ENCODE measurements around the gene DAPK1.

DAPK1 gene

DNA sequence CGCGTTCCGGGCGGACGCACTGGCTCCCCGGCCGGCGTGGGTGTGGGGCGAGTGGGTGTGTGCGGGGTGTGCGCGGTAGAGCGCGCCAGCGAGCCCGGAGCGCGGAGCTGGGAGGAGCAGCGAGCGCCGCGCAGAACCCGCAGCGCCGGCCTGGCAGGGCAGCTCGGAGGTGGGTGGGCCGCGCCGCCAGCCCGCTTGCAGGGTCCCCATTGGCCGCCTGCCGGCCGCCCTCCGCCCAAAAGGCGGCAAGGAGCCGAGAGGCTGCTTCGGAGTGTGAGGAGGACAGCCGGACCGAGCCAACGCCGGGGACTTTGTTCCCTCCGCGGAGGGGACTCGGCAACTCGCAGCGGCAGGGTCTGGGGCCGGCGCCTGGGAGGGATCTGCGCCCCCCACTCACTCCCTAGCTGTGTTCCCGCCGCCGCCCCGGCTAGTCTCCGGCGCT is at the start of gene DAPK1:
Gene DAPK1 (plus strand): TSS at position 264 of the 442 bp plus-strand sequence. CDS start 1,211 bp downstream, outside the sequence.
- Histone ChIP-seq H4K20me1 (ENCODE audit: insufficient read depth, low read length) (no peaks in the 10 kb centered on the region), H3K9me3 (ENCODE audit: insufficient read depth, low read length) (no peaks in the 10 kb centered on the region), H3K36me3 (replicated peaks; ENCODE audit: low read depth, low read length) (no peaks in the 10 kb centered on the region), H3K27ac (ENCODE audit: low read length) (no peak within 1 kb of the TSS), H3K4me3 (ENCODE audit: low read length) (no peak within 1 kb of the TSS), H3K9ac (ENCODE audit: low read length) (no peak within 1 kb of the TSS), H2AFZ (ENCODE audit: low read depth, low read length) (no peak within 1 kb of the TSS), H3K4me1 (ENCODE audit: low read length) (no peaks in the 10 kb centered on the region), H3K4me2 (ENCODE audit: low read length) (no peak within 1 kb of the TSS), H3K27me3 (ENCODE audit: low read depth, low read length) (no peaks in the 10 kb centered on the region), H3K79me2 (ENCODE audit: low read length) (no peaks in the 10 kb centered on the region)
- TF ChIP-seq, protein P1, sequence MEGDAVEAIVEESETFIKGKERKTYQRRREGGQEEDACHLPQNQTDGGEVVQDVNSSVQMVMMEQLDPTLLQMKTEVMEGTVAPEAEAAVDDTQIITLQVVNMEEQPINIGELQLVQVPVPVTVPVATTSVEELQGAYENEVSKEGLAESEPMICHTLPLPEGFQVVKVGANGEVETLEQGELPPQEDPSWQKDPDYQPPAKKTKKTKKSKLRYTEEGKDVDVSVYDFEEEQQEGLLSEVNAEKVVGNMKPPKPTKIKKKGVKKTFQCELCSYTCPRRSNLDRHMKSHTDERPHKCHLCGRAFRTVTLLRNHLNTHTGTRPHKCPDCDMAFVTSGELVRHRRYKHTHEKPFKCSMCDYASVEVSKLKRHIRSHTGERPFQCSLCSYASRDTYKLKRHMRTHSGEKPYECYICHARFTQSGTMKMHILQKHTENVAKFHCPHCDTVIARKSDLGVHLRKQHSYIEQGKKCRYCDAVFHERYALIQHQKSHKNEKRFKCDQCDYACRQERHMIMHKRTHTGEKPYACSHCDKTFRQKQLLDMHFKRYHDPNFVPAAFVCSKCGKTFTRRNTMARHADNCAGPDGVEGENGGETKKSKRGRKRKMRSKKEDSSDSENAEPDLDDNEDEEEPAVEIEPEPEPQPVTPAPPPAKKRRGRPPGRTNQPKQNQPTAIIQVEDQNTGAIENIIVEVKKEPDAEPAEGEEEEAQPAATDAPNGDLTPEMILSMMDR (IDR thresholded peaks at IDR 0.05; ENCODE audit: low read depth, low read length) = no peak
- TF ChIP-seq EZH2phosphoT487 (IDR thresholded peaks at IDR 0.05; ENCODE audit: low read depth) = no peak

DNA sequence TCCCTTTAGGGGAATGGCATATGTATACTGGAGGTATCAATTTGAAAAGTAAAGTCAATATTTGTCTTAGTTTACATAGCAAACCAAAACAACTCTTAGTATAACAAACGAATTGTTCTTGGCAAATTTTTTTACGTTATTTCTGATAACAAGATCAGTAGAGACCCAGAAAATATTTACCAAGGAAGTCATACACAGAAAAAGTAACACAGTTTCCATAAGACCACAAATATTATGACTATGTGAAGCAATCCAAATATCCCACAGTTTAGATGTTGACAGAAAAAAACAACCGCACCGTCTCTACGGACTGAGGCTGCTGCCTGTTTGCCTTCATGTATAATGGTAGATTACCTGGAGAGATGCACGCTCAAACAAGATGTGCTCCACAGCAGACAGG is 46.5 kb upstream of the DAPK1 start:
- no peak overlapping the region for H3K27ac ChIP-seq (ENCODE audit: low read length)
- H4K20me1 ChIP-seq (ENCODE audit: insufficient read depth, low read length) = no peaks in the 10 kb centered on the region
- H3K36me3 ChIP-seq (replicated peaks; ENCODE audit: low read depth, low read length) = no peaks in the 10 kb centered on the region
- no peak overlapping the region for H3K9ac ChIP-seq (ENCODE audit: low read length)
- no peak for TF ChIP-seq EZH2phosphoT487 (IDR thresholded peaks at IDR 0.05; ENCODE audit: low read depth)
- TF ChIP-seq, protein P1 (IDR thresholded peaks at IDR 0.05; ENCODE audit: low read depth, low read length) = no peak
- no peak overlapping the region for H3K4me2 ChIP-seq (ENCODE audit: low read length)
- H3K27me3 ChIP-seq (ENCODE audit: low read depth, low read length) = no peaks in the 10 kb centered on the region
- no peak overlapping the region for H3K4me3 ChIP-seq (ENCODE audit: low read length)
- no peaks in the 10 kb centered on the region for H3K9me3 ChIP-seq (ENCODE audit: insufficient read depth, low read length)
- no peaks in the 10 kb centered on the region for H3K79me2 ChIP-seq (ENCODE audit: low read length)
- no peak overlapping the region for H2AFZ ChIP-seq (ENCODE audit: low read depth, low read length)
- no peaks in the 10 kb centered on the region for H3K4me1 ChIP-seq (ENCODE audit: low read length)

DNA sequence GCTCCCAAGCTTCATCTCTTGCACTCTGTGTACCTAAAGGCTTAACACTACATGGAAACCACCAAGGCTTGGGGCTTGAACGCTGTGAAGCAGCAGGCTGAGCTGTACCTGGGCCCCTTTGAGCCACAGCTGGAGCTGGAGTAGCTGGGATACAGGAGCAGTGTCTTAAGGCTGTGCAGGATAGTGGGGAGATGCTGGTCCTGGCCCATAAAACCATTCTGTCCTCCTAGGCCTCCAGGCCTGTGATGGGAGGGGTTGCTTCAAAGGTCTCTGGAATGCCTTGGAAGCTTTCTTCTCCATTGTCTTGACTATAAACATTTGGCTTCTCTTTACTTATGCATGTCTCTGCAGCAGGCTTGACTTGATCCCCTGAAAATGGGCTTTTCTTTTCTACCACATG is 42.3 kb upstream of the DAPK1 start:
- no peak for TF ChIP-seq EZH2phosphoT487 (IDR thresholded peaks at IDR 0.05; ENCODE audit: low read depth)
- TF ChIP-seq, protein P1 (IDR thresholded peaks at IDR 0.05; ENCODE audit: low read depth, low read length) = no peak
- H3K27ac ChIP-seq (ENCODE audit: low read length) = no peak overlapping the region
- H3K4me2 ChIP-seq (ENCODE audit: low read length) = no peak overlapping the region
- H3K4me1 ChIP-seq (ENCODE audit: low read length) = no peaks in the 10 kb centered on the region
- no peaks in the 10 kb centered on the region for H3K36me3 ChIP-seq (replicated peaks; ENCODE audit: low read depth, low read length)
- no peaks in the 10 kb centered on the region for H3K9me3 ChIP-seq (ENCODE audit: insufficient read depth, low read length)
- no peak overlapping the region for H2AFZ ChIP-seq (ENCODE audit: low read depth, low read length)
- H4K20me1 ChIP-seq (ENCODE audit: insufficient read depth, low read length) = no peaks in the 10 kb centered on the region
- no peaks in the 10 kb centered on the region for H3K79me2 ChIP-seq (ENCODE audit: low read length)
- H3K9ac ChIP-seq (ENCODE audit: low read length) = no peak overlapping the region
- no peak overlapping the region for H3K4me3 ChIP-seq (ENCODE audit: low read length)
- no peaks in the 10 kb centered on the region for H3K27me3 ChIP-seq (ENCODE audit: low read depth, low read length)

DNA sequence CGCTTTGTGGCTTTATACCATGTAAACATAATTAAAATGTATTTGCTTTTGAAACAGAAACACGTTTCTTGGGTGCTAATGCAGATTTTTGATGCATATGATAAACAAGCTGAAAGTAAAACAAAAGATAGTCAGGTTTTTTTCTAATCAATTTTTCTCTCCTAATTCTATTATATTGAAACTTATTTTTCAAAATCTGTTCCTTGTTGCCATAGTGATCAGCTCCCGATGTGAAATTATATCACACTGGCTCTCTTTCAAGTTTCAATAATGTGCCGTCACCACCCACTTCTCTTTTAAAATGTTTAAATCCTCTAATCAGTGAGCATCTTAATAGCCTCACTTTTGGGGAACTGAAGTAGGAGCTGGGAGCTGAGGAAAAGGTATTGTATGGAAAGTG is 36.4 kb upstream of the DAPK1 start:
- Histone ChIP-seq H3K79me2 (ENCODE audit: low read length) (no peaks in the 10 kb centered on the region), H3K27me3 (ENCODE audit: low read depth, low read length) (no peaks in the 10 kb centered on the region), H3K9me3 (ENCODE audit: insufficient read depth, low read length) (no peaks in the 10 kb centered on the region), H3K36me3 (replicated peaks; ENCODE audit: low read depth, low read length) (no peaks in the 10 kb centered on the region), H3K4me2 (ENCODE audit: low read length) (no peak overlapping the region), H3K27ac (ENCODE audit: low read length) (no peak overlapping the region), H2AFZ (ENCODE audit: low read depth, low read length) (no peak overlapping the region), H3K4me1 (ENCODE audit: low read length) (no peaks in the 10 kb centered on the region), H3K9ac (ENCODE audit: low read length) (no peak overlapping the region), H3K4me3 (ENCODE audit: low read length) (no peak overlapping the region), H4K20me1 (ENCODE audit: insufficient read depth, low read length) (no peaks in the 10 kb centered on the region)
- TF ChIP-seq, protein P1 (IDR thresholded peaks at IDR 0.05; ENCODE audit: low read depth, low read length) = no peak
- no peak for TF ChIP-seq EZH2phosphoT487 (IDR thresholded peaks at IDR 0.05; ENCODE audit: low read depth)
